ENCODE results near the gene HEMK1. TPM values are rescaled to one million over a fixed set of nuclear protein-coding genes. Genes with fewer than 3 reads are reported as not detected.

HEMK1 gene
- total RNA-seq, 1 donor from 2014 or later, result 10.9 TPM

DNA sequence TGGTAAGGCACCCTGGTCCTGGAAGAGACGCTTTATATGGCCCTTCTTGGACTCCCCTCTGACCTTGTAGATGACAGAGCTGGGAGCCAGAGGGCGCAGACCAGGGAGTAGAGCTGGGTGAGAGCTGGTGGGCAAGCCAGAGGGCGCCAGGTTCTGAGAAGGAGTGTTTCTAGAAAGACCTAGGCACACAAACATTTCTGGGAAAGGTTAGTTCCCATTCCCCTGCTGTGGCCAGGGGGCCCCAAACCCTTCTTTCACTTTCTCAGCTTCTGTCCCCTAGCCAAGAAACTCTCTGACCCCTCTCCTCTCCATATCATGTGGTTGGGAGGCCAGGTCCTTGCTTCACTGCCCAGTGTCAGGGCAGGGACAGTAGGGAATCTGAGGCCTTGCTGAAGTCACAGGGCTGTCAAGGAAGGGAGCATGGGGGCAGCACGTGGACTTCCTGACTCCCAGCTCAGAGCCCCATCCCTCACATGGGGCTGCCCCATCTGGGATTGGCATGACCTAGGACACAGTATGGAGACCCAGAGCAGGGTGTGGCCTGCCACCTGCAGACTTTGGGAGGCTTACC is 3.6 kb downstream of the HEMK1 start:
- Mint-ChIP-seq H3K9me3 (ENCODE audit: unreplicated experiment) (no peaks in the 10 kb centered on the region), H3K27ac (ENCODE audit: unreplicated experiment) (no peak overlapping the region), H3K27me3 (ENCODE audit: unreplicated experiment) (peaks cover 11% of the 10 kb centered on the region), H3K4me1 (ENCODE audit: unreplicated experiment) (peaks cover 16% of the 10 kb centered on the region), H3K36me3 (ENCODE audit: low read depth, unreplicated experiment) (peaks cover 11% of the 10 kb centered on the region), H3K4me3 (ENCODE audit: unreplicated experiment) (no peak overlapping the region)
- no peak for DNase-seq (ENCODE audit: low spot score)
- no peak for TF ChIP-seq CTCF (IDR thresholded peaks at IDR 0.05; ENCODE audit: unreplicated experiment)

DNA sequence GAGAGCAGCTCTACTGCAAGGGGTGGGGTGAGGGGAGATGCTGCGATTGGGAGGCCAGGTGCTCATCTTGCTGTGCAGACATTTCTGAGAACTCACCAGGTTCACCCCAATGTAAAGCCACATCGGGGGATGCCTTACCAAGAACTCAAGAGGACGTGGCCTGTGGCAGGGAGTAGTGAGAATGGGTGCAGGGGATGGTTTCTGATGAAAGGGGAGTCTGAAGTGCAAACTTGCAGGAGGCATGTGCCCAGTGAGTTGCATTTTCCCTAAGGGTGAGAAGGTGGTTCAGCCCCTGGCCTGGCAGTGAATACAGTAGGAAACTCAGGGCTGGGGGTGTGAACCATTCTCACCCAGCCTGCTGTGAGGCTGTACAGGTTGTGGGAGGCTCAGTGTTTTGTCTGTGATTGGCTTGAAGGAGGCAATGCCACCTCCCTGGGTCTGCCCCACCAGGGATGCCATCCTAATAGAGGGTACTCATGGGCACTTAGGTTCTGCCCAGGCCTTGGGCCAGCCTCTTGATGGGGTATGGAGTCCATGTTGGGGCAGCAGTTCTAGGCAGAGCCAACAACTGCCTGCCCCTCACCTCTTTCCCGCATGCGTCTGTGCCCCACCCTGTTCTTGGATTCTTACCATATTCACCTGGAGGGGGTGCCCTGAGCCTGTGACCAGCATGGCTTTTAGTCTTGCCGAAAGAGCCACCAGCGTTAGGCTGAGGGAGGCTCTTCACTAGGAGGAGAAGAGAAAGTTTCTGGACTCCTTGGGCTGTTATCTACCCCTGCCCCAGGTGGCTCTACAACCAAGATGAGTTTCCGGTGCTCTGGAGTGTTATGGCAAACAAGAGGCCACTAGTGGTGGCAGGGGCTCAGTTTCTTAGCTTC is 4.5 kb downstream of the HEMK1 start:
- H3K27ac Mint-ChIP-seq (ENCODE audit: unreplicated experiment), result no peak overlapping the region
- H3K4me3 Mint-ChIP-seq (ENCODE audit: unreplicated experiment), result no peak overlapping the region
- peaks cover 7% of the 10 kb centered on the region for H3K27me3 Mint-ChIP-seq (ENCODE audit: unreplicated experiment)
- no peaks in the 10 kb centered on the region for H3K9me3 Mint-ChIP-seq (ENCODE audit: unreplicated experiment)
- no peak for TF ChIP-seq CTCF (IDR thresholded peaks at IDR 0.05; ENCODE audit: unreplicated experiment)
- peaks cover 16% of the 10 kb centered on the region for H3K4me1 Mint-ChIP-seq (ENCODE audit: unreplicated experiment)
- peaks cover 11% of the 10 kb centered on the region for H3K36me3 Mint-ChIP-seq (ENCODE audit: low read depth, unreplicated experiment)
- DNase-seq (ENCODE audit: low spot score), result no peak

DNA sequence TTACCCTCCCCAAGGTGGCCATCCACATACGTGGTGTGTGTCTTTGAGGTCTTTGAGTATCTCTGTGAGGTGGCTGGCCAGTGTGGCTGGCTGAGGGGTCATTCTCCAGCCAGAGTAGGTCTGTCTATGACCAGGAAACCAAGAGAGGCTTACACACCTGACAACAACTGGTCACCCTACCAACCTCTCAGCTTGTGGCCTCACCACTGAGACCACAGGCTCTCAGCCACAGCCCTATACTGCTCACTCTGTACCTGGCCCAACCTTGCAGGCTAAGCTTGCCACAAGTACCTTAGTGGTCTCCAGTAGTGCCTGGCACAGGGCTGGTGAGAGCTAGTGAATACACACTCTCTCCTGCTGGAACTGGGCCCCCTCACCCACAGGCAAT is 5.1 kb downstream of the HEMK1 start:
- peaks cover 8% of the 10 kb centered on the region for H3K27me3 Mint-ChIP-seq (ENCODE audit: unreplicated experiment)
- peaks cover 11% of the 10 kb centered on the region for H3K36me3 Mint-ChIP-seq (ENCODE audit: low read depth, unreplicated experiment)
- peaks cover 16% of the 10 kb centered on the region for H3K4me1 Mint-ChIP-seq (ENCODE audit: unreplicated experiment)
- DNase-seq (ENCODE audit: low spot score), result no peak
- H3K9me3 Mint-ChIP-seq (ENCODE audit: unreplicated experiment), result no peaks in the 10 kb centered on the region
- no peak overlapping the region for H3K4me3 Mint-ChIP-seq (ENCODE audit: unreplicated experiment)
- no peak for TF ChIP-seq CTCF (IDR thresholded peaks at IDR 0.05; ENCODE audit: unreplicated experiment)
- no peak overlapping the region for H3K27ac Mint-ChIP-seq (ENCODE audit: unreplicated experiment)

DNA sequence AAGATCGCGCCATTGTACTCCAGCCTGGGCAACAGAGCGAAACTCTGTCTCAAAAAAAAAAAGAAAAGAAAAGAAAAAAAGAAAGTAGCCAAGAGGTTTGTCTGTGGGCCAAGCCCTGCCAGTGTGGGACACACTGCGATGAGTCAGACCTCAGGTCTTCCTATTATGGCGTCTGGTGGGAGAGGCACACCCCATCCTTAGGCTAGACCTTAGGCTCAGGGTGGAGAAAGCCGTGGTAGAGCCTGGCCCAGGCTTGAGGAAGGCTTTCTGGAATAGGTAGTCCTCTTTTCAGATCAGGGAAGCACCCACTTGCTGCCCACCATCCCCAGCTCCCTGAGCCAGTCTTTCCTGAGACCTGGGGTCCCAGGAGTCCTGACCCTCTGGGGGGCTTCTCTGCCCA is 6.0 kb downstream of the HEMK1 start:
- Mint-ChIP-seq H3K4me1 (ENCODE audit: unreplicated experiment) (peaks cover 12% of the 10 kb centered on the region), H3K9me3 (ENCODE audit: unreplicated experiment) (no peaks in the 10 kb centered on the region), H3K27me3 (ENCODE audit: unreplicated experiment) (peaks cover 8% of the 10 kb centered on the region), H3K4me3 (ENCODE audit: unreplicated experiment) (no peak overlapping the region), H3K36me3 (ENCODE audit: low read depth, unreplicated experiment) (peaks cover 7% of the 10 kb centered on the region), H3K27ac (ENCODE audit: unreplicated experiment) (no peak overlapping the region)
- no peak for DNase-seq (ENCODE audit: low spot score)
- no peak for TF ChIP-seq CTCF (IDR thresholded peaks at IDR 0.05; ENCODE audit: unreplicated experiment)

GRCh38 chr3:50577348-50577747 is 8.0 kb downstream of the HEMK1 start:
- Mint-ChIP-seq H3K4me3 (ENCODE audit: unreplicated experiment) (no peak overlapping the region), H3K9me3 (ENCODE audit: unreplicated experiment) (no peaks in the 10 kb centered on the region), H3K27ac (ENCODE audit: unreplicated experiment) (no peak overlapping the region), H3K27me3 (ENCODE audit: unreplicated experiment) (peaks cover 4% of the 10 kb centered on the region), H3K4me1 (ENCODE audit: unreplicated experiment) (no peaks in the 10 kb centered on the region), H3K36me3 (ENCODE audit: low read depth, unreplicated experiment) (peaks cover 3% of the 10 kb centered on the region)
- TF ChIP-seq CTCF (IDR thresholded peaks at IDR 0.05; ENCODE audit: unreplicated experiment), result no peak
- DNase-seq (ENCODE audit: low spot score), result no peak

Measured in endothelial cell (in vitro differentiated cells).